Measurements from ENCODE around the gene FBXO31.

DNA sequence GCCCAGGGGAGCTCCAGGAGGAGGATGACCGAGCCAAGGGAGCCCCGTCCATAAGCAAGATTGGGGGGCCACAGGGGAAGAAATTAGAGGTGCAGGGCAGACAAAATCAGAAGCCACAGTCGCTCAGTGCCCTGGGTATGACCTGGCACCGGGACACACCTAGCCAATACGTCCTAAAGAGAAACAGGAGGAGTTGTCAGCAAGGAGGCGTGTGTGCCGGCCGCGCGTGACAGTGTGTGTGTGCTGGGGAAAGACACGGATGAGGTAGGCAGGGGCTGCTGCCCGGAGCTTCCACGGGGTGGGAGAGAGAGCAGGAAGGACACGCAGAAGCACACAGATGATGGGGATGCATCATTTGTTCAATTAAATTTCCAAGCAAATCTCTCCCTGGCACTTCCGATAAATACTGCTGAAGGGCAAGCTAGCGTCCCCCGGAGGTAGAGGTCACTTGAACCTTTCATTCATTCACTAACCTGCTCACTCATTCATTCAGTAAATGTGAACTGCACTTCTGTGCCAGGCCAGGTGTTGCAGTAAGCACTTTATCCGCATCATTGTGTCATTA lies 104.4 kb downstream of the FBXO31 start:
- TF ChIP-seq, protein P1, sequence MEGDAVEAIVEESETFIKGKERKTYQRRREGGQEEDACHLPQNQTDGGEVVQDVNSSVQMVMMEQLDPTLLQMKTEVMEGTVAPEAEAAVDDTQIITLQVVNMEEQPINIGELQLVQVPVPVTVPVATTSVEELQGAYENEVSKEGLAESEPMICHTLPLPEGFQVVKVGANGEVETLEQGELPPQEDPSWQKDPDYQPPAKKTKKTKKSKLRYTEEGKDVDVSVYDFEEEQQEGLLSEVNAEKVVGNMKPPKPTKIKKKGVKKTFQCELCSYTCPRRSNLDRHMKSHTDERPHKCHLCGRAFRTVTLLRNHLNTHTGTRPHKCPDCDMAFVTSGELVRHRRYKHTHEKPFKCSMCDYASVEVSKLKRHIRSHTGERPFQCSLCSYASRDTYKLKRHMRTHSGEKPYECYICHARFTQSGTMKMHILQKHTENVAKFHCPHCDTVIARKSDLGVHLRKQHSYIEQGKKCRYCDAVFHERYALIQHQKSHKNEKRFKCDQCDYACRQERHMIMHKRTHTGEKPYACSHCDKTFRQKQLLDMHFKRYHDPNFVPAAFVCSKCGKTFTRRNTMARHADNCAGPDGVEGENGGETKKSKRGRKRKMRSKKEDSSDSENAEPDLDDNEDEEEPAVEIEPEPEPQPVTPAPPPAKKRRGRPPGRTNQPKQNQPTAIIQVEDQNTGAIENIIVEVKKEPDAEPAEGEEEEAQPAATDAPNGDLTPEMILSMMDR (IDR thresholded peaks at IDR 0.05), result no peak
- TF ChIP-seq EP300 (IDR thresholded peaks at IDR 0.05), result no peak
- TF ChIP-seq POLR2A (IDR thresholded peaks at IDR 0.05), result no peak
